PC-9 (cell line): ENCODE results near the gene NCDN.

Experiments used
- EZH2 ChIP-seq: fragments of 200-600 bp; sonication (generic); IDR thresholded peaks from 2 replicates; pipeline ENCODE4 v1.8.0; 2017; ENCODE audit warnings: antibody characterized with exemption, low read depth
- TF ChIP-seq, protein P1 (sequence below): fragments of 200-600 bp; sonication (generic); conservative IDR thresholded peaks from 2 replicates; pipeline ENCODE4 v1.6.1; 2017; ENCODE audit warnings: mixed run types, antibody characterized with exemption, mild to moderate bottlenecking, moderate library complexity

- TF ChIP-seq, protein P1, sequence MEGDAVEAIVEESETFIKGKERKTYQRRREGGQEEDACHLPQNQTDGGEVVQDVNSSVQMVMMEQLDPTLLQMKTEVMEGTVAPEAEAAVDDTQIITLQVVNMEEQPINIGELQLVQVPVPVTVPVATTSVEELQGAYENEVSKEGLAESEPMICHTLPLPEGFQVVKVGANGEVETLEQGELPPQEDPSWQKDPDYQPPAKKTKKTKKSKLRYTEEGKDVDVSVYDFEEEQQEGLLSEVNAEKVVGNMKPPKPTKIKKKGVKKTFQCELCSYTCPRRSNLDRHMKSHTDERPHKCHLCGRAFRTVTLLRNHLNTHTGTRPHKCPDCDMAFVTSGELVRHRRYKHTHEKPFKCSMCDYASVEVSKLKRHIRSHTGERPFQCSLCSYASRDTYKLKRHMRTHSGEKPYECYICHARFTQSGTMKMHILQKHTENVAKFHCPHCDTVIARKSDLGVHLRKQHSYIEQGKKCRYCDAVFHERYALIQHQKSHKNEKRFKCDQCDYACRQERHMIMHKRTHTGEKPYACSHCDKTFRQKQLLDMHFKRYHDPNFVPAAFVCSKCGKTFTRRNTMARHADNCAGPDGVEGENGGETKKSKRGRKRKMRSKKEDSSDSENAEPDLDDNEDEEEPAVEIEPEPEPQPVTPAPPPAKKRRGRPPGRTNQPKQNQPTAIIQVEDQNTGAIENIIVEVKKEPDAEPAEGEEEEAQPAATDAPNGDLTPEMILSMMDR = no peak
- no peak for TF ChIP-seq EZH2
These were observed 38.2 kb upstream of the NCDN start for GRCh38 chr1:35519432-35519831.
